Putamen (tissue), 1 donor: ENCODE results near the gene PLB1.
"Not testable (repeated sequence)": the region's sequence is repeated elsewhere in the genome, so short reads cannot be mapped to it uniquely, and the experiment has no call there.

Source experiments
- DNase-seq: peaks from one replicate; pipeline ENCODE4 v3.0.0-alpha.2; 2016; ENCODE audit warnings: low spot score

The PLB1 gene

DNA sequence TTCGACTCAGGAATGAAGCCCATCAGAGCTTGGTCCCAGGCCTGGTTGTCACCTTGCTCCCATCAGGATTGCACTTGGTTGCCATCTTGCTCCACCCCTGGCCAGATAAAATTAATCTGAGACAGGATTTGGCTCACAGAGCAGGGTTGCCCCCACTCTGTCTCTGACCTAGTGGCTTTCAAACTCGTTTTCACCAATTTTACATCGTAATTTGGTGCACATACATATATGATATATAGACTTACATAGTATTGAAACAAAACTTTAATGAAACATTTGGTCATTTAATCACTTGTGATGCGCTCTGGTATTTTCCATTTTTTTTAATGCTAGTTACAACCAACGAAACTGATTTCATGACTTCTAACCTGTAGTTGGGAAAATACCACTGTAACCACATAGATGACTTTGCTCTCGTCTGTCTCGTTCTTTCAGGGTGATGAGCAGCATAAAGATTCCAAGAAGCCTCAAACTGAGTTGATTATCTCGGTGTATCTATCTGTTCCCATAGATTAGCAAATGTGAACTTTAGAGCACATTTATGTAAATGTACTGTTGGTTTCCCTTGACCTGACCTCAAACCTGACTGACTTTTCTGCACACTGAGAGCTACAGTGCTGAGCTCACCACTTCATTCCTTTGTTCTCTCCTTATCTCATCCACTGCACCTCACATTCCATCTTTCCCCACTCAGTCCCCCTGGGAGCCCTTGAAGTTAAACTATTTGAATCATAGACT, 30.5 kb upstream of the PLB1 start:
- DNase-seq = no peak

DNA sequence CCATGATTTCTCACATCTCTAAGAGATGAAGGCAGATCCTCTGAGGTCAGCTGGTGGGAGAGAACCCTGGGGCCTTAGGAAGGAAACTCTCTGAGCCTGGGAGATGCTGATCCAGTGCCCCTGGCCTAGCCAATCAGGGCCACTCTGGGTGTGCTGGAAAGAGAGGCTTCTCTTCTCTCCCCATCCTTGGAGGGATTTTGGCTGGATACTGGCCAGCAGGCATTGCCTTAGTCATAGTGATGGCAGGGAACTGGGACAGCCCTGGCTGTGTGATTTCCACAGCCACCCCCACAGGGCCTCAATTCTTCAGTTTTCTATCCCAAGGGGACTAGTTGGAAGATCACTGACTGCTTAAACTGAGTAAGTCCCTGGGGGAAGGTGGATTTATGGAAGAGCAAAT, 26.6 kb upstream of the PLB1 start:
- no peak for DNase-seq

DNA sequence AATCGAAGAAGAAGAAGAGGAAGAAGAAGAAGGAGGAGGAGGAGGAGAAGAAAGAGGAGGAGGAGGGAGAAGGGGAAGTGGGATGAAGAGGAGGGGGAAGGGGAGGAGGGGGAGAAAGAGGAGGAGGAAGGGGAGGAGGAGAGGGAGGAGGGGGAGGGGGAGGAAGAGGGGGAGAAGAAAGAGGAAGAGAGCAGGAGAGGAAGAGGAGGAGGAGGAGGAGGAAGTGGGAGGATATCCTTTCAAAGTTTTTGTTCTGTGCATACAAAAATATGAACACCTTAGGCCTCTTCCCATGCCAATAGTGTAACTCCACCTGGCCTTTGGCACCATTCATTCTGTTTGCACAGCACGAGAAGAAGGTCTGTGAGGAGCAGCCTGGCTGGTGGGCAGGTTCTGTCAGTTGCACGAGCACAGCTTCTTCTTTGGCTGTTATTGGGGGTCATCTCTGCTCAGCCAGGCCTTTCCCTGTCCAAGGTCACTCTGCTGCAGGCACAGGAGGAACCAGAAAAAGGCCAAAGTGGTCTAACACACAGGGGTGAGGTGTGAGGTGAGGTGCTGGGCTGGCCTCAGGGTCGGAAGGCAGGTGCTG, 25.8 kb upstream of the PLB1 start:
- no peak for DNase-seq

DNA sequence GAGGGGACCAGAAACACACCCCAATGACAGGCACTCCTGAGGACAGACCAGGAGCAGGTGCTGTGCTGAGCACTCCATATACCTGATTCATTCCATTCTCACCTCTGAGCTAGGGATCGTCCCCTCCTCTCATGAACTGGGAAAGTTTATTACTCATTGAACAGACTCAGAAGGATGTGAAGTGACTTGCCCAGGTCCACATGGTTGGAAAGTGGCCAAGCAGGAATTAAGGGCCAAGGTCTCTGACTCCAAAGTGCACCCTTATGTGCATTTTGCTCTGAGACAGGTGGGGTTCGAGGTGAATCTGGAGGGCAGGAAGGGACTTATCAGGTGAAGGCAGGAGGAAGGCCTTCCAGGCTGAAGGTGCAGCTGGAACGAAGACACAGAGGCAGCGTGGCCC, 25.1 kb upstream of the PLB1 start:
- no peak for DNase-seq

DNA sequence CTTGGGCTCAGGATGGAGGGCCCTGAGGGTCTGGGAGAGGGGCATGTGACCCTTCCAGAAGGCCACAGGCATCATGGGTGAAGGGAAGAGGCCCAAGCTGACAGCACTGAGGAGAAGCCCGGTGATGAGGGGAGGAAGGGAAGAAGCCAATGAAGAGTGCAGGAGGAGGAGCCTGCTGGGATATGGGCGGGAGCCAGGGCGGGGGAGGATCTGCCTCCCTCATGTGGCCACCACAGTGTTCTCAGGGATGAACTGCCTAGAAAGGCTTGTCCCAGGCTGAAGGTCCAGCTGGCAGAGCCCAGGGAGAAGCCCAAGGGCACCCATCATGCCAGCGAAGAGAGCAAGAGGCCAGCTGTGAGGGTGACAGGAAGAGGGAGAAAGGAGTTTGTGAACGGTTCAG, 24.6 kb upstream of the PLB1 start:
- no peak for DNase-seq

DNA sequence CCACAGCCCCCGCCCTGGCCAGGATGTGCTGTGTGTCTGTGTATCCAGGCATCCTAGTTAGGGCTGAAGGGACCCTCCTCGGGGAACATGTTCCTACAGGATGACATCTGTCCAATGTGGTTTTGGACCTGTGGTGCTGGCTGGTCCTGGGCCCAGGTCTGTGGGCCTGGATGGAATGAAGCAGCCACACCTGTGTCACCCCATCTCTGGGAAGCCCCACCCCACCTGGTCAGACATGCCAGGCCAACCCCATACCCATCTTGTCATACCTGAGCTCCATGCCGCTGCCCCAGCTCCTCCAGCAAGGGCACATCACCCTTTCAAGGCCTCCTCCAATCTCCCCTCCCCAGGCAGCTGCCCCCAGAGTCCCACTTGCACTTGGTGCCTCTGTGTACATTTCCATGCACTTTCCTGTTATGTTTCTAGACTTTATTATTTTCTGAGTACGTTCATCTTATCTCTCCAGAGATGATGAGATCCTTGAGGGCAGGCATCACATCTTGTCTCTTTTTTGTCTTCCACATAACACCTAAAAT, 24.1 kb upstream of the PLB1 start:
- no peak for DNase-seq

DNA sequence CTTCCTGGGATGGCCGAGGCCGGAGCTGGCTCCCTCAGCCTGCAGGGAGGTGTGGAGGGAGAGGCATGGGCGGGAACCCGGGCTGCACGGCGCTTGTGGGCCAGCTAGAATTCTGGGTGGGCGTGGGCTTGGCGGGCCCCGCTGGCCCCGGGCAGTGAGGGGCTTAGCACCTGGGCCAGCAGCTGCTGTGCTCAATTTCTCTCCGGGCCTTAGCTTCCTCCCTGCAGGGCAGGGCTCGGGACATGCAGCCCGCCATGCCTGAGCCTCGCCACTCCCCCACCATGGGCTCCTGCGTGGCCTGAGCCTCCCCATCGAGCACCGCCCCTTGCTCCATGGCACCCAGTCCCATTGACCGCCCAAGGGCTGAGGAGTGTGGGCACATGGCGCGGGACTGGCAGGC, 23.2 kb upstream of the PLB1 start:
- not testable (repeated sequence) for DNase-seq

DNA sequence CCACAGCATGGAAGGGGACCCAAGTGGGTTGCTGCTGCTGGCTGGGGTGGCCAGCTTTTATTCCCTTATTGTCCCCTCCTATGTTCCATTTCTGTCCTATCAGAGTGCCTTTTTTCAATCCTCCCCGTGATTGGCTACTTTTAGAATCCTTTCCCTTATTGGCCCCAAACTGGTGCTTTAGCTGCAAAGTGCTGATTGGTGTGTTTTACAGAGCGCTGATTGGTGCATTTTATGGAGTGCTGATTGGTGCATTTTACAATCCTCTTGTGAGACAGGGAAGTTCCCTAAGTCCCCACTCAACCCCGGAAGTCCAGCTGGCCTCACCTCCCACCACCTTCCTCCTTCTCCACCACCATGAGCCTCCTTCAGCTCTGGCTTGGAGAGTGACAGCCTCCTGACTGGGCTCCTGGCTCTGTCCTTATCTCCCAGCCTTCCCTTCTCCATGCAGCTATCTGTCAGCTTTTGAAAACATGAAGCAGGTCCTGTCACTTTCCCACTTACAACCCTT, 20.7 kb upstream of the PLB1 start:
- DNase-seq = no peak

DNA sequence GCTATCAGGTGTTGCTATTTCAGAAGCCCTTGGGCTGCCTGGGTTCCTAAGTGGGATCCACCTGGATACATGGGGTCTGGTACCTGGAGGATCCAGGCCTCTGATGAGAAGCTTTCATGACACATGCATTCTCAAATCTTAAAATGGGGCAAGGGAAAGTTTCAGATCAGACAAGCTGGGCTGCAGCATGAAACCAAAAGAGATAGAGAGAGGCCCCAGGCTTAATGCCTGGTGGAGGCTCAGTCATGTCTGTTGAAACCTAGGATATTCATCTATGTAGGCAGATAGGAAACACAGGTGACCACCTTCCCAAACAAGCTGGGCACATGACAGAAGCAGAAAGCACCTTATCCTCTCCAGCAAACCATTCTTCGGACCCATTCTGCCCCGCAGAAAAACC, 18.8 kb upstream of the PLB1 start:
- DNase-seq = no peak

DNA sequence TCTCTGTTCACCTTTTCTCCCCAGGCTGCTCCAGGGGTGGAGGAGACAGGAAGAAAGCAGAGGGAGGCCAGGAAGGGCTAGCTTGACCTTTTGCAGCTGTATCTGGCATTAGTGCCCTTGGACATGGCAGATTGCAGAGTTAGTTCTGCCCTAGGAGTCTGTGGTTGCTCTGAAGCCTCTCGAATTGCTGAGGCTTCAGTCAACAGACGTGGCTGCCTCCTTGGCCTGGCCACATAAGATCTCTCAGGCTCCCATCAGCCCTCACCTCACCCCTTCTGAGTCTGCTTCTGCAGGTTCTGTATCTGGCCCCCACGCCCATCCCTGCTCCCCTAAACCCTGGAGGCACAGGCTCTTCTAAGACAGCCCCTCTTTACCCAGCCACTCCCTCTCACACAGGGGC, 18.2 kb upstream of the PLB1 start:
- DNase-seq = no peak

DNA sequence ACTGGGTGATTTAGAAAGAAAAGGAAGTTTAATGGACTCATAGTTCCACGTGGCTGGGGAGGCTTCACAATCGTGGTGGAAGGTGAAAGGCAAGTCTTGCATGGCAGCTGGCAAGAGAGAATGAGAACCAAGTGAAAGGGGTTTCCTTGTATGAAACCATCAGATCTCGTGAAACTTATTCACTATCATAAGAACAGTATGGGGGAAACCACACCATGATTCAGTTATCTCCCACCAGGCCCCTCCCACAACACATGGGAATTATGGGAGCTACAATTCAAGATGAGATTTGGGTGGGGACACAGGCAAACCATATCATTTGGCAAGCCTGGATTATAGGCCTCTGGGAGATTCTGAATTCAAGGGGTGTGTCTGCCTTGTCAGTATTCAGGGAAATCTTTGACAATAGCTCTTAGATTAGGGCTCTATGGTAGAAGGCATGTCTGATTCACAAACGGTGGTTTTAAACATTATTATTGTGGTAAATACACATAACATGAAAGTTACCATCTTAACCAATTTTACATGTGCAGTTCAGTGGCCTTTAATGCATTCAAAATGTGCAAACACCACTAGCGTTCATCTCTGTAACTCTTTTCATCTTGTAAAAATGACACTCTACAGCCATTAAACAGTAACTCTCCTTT, 15.3 kb upstream of the PLB1 start:
- no peak for DNase-seq

DNA sequence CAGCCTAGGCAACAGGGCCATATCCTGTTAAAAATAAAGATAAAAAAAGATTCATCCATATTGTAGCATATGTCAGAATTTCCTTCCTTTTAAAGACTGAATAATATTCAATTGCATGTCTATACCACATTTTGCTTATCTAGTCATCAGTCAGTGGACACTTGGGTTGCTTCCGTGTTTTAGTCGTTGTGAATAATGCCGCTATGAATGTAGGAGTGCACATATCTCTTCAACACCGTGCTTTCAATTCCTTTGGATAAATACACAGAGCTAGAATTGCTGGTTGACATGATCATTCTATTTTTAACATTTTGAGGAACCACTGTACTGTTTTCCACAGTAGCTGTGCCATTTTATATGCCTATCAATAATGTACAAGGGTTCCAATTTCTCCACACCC, 14.0 kb upstream of the PLB1 start:
- DNase-seq = no peak

DNA sequence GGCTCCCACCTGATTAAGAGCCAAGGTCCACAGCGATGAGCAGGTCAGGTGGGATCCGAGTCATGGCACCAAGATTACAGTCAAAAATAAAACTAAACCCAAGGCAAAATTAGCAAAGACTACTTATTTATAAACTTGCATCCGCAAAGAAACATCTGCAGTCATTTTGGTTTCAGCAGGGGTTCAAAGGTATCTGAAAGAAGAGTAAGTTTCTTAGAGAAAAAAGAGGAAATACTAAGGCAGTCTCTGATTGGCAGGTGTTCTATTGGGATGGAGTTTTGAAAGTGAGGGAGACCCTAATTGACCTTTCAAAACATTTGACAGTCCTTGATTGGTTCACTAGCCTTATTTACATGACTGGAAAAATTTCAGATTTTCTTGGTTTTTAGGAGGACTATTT, 11.0 kb upstream of the PLB1 start:
- no peak for DNase-seq

DNA sequence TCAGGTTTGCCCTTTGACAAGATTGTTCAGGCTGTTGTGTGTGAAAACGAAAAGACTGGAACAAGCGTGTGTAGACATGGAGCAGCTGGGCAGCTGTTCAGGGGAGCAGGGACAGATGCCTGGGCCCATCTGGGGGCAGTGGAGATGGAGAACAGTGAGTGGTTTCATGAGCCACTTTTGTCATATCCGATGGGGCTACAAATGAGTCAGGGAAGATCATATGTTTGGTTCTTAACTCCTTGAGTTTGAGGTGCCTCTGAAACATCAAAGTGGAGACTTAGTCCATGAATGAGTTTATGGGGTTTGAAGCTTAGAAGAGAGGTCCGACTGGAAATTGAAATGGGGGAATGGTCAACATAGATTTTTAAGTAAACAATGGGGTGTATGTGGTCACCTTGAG, 9.3 kb upstream of the PLB1 start:
- DNase-seq = no peak

DNA sequence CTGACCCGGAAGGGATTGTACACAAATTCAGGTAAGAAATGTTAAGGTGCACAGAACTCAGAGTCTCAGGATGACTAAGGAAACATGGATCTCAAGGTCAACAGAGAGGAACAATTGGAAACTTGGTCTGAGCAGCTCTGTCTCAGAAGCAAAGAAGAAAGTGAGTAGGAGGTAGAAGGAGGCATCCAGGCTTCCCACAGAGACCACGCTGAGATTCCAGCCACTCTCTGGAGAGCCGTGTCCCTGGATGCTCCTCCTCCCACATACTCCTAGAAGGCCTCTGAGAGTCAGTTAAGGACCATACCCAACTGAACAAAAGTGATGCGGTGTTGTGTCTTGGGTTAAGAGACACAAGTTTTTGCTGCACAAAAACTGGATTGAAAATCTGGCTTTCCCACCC, 8.6 kb upstream of the PLB1 start:
- no peak for DNase-seq

DNA sequence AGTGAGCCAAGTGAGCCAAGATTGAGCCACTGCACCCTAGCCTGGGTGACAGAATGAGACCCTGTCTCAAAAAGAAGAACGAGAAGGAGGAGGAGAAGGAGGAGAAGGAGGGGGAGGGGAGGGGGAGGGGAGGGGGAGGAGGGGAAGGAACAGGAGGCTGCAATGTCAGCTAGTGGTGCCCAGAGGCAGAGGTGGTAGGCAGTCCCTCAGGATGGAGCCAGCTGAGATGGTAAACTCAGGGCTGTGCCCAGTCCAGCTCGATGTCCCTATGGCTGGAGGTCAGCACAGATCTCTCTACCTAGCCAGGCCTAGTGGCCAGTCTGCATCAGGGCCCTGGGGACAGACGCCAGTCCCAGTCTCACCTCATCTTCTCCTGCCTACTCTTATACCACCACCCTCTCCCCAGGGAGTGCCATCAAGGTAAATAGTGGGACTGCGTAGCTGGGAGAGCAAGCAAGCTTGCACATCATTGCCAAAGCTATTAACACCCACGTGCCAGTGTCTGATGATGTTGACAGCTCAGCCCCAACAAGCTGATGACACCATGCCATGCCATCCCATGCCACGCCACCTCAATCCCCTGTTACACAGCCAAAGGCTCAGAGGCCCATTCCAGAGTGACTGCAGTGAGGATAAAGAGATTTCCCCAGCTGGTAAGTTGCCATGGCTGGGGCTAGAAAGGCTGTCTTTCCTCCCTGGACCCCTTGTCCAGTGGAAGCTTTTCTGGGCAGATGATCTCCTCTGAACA, 7.6 kb upstream of the PLB1 start:
- no peak for DNase-seq

DNA sequence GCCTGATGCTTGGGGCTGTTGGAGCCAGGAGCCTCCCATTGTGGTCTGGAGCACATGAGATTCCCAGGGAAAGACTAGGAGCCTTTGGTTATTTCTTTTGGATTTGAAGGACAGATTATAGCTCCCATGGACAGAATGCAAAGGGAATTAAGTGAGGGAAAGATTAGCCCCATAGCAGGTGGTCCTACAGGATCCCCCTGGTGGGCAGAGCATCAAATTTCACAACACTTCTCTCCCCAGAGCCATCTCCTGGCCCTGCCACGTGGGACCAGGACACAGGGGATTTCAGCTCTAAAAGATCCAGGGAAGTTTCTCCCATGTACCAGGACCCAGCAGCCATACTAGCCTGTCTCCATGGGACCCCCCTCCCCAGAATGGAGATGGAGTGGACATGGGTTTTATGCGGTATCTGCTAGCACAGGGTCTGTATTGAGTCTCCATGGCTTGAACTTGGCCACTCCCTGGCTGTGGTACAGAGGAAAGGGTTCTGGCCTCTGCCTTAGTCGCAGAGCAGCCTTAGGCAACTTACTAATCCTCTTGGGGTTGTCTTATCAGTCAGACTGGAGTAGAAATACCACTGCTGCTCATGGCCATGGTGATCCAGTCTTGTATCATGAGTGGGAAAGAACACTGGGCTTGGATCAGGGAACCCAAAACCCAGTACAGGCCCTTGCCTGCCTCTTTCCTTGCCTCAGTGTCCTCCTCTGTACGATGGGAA, 6.8 kb upstream of the PLB1 start:
- DNase-seq = no peak

DNA sequence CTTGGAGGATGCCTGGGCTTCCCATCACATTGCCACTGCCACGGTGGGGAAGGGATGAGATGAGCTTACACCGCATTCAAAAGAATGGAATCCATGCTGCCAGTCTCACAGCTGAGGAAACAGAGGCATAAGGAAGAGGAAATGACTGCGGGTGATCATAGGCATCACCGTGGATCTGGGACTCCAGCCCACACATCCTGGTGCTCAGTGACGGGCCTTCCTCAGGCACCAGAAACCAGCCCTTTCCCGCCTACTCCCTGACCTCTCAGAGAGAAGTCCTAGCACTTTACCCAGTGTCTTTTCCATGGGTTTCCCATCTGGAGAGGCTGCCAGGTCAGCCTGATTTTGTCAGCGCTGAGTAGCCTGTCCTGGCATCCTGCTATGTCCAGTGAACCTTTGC, 5.3 kb upstream of the PLB1 start:
- no peak for DNase-seq

DNA sequence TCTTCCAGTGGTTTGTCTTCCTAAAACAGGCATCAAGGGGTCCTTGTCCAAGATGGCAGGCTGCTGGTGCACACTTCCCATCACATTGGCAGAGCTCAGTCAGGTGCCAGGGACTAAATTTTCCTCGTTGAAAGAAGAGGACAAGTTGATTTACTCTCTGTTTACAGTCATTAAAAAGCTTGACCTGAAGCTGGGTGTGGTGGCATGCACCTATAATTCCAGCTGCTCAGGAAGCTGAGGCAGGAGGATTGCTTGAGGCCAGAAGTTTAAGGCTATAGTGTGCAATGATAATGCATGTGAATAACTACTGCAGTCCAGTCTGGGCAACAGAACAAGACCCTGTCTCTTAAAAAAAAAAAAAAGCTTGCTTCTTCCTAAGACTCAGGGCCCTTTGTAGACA, 3.6 kb upstream of the PLB1 start:
- DNase-seq = no peak

DNA sequence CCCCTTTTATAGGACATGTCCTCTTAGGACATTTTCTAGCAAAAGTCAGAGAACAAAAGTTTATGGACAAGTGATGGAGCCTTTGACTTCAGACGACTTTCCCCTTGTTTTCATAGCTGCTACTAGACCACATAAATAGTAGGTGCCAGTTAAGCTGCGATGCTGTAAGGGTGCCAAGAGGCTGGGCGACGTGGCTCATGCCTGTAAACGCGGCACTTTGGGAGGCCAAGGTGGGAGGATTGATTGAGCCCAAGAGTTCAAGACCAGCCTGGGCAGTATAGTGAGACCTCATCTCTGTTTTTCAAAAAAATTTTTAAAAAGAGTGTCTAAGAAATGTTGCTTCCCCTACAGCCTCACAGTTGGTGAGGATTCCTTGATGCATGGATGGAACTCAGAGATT, 2.2 kb upstream of the PLB1 start:
- no peak for DNase-seq

DNA sequence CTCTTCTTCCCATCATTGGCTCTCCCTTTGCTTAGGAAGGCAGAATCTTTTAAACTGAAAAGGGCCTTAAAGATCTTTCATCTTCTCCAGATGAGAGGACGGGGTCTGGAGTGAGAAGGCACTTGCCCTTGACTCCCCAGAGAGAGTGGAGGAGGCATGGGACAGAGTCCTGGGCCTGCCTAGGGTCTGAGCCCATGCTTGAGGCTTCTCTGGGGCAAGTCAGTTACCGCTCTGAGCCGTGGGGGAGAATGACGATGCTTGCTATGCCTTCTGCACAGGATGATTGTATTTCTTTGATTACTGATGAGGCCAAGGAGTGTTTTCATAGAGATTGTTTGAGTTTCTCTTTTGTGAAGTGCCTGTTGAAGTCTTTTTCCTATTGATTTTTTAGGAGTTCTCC, 921 bp downstream of the PLB1 start:
- no peak for DNase-seq

DNA sequence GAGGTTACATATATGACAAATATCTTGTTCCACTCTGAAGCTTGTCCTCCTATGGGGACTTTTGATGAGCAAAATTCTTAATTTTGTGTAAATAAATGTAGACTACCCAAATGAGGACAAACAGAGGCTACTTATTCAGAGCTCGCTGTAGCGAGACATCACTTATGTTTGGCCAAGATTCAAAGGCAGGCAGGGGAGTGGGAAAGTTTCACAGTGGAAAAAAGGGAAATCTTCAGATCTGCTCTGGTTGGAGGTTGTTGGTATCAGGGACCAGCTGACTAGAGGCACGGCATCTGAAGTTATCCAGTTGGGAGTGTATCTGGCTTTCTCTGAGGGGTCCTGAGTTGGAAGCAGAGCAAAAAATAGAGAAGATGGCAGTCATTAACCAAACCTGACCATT, 1.3 kb downstream of the PLB1 start:
- DNase-seq = no peak
